Measurements from ENCODE around the gene GTSF1L.

The GTSF1L gene

DNA sequence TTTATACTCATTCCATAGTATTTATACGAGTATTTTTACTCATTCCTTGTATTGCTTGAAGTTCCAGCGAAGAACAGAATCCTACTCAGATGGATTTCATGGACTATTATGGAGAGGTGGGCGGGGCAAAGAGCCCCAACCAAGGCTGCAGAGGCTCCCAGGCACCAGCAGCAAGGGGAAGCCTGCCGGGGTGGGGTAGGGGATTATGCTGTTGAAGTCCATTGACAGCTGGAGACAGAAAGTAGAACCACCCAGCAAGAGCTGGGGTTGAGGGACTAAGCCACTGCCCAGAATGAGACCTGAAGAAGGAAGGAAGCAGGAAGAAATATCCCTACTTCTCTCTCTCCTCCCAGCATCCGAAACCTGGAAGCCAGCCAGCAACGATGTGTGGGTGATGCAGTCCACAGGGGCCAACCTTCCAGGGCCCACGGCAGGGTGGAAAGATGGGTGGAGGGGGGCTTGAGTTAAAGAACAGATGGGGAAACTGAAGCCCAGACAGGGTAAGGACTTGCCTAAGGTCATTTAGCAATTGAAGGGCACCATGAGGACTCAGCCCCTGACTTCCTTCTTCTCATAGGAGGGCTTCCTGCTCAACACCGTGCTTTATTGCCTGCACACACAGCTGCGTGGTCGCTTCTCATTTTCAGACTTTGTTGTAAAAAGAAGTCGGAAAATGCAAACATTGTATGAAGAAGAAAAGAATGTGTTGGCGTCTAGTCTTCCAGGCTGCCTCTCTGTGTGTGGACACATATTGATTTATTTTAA, 18.3 kb upstream of the GTSF1L start:
- DNase-seq: no peak

DNA sequence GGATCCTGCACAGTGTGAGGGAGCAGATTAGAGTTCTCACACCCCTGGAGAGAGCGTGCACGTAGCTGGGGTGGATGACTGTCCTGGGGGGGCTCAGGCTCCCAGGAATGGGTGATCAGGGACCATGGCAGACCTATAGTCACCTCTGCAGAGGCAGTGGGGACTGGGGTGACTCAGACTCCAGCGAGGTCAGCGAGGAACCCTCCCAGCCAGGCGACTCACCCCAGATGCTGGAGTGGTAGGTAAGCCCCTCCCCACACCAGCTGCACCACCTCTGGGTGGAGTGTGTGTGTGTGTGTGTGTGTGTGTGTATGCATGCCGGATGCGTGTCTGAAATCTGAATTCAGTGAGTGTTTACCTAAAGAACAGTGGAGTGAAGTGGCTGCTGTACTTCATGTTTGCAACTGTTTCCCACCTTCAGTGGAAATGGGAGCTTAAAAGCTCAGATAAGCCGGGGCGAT, 17.4 kb upstream of the GTSF1L start:
- no peak for DNase-seq

- no peak for DNase-seq
Measured at GRCh38 chr20:43740642-43741041, 13.8 kb upstream of the GTSF1L start.

GRCh38 chr20:43739148-43739749, 12.4 kb upstream of the GTSF1L start:
- no peak for DNase-seq

DNA sequence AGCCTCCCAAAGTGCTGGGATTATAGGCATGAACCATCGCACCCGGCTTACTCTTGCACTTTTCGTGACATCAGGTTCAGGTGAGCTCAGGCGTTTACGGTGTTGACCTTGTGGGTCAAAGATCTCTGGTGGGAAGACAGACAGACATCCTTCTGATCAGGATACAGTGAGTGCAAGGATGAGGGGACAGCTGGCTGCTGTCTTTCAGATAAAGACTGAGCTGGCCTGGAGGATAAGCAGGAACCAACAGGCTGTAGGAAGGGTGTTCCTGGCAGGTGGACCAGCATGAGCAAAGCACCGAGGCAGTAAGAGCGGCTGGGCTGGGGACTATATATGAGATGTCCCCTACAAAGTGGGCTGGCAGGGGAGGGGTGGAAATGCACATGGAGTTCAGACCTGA, 11.1 kb upstream of the GTSF1L start:
- DNase-seq: no peak

- peak; percentile 30 for DNase-seq
Measured at GRCh38 chr20:43736588-43737158, 9.9 kb upstream of the GTSF1L start.

GRCh38 chr20:43731927-43732326, 5.1 kb upstream of the GTSF1L start:
- no peak for DNase-seq

- no peak for DNase-seq
Measured at GRCh38 chr20:43731469-43731868, 4.7 kb upstream of the GTSF1L start.

DNA sequence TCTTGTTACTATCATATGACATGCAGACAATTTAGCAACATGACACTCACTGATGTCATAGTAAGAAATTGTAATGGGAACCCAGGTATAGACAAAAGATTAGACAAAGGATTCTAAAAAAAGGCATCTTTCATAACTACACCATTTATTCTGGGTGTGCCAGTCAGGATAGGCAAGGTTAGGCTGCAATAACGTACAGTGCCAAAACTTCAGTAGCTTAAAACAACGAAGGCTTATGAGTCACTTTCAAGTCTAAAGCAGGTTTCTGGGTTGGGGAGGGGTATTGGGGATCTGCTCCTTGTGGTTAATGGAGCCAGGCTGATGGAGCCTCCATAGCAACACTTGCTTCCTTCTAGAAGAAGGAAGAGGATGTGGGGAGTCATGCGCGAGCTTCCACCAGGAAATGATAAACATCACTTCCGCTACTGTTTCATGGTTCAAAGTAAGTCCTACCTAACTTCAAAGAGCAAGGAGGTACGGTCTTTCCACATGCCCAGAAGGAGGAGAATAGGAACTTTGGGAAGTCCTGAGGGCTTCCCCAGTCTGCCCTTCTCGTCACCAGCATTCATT, 2.0 kb upstream of the GTSF1L start:
- no peak for DNase-seq

DNA sequence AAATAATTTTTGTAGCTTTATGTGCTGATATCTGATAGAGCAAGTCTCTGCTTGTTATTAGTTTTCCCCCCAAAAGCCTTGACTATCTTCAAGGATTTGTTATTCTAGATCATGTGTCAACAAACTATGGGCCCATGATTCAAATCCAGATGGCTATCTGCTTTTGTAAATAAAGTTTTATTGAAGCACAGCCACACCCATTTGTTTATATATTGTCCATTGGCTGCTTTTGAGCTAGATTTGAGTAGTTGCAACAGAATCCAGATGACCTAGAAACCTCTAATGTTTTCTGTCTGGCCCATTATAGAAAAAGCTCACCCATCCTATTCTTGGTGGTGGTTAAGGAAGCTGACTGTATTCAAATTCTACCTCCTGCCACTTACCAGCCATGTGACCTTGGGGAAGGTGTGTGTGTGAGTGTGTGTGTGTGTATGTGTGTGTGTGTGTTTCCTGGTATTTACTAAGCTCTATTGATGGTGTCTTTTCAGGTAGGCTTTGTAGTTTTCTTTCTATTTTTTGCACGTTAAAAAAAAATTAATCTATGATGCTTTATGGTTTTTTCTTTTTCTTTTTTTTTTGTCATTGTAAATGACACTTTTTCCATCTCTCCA, 1.3 kb upstream of the GTSF1L start:
- DNase-seq: peak; percentile 61

GRCh38 chr20:43726333-43726732, 469 bp downstream of the GTSF1L start:
- no peak for DNase-seq

DNA sequence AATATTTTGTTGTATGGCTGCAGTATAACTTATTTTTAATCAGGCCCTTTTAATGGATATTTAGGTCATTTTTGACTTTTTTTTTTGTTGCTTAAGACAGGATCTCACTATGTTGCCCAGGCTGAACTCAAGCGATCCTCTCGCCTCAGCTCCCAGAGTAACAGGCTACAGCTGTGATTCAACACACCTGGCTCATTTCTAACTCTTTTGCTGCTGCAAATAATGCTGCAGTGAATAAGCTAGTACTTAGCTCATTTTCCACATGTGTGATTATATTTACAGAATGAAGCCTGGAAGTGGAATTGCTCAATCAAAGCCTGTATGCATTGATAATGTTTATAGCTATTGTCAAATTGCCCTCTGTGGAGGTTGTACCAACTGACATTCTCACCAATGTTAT, 1.1 kb downstream of the GTSF1L start:
- no peak for DNase-seq

DNA sequence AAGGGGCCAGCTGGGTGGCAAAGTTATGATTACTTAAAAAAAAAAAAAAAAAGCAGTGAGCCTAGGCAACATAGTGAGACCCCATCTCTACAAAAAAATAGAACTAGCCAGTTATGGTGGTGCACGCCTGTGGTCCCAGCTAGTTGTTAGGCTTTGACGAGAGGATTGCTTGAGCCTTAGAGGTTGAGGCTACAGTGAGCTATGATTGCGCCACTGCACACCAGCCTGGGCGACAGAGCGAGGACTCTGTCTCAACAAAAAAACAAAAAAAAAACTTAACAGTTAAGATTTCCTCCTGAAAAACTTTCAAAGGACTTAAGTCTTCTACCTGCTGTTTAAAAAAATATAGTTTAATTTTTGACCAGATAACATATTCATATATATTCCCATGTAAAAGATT, 2.4 kb downstream of the GTSF1L start:
- DNase-seq: no peak

- DNase-seq: no peak
Measured at GRCh38 chr20:43723735-43724134, 3.1 kb downstream of the GTSF1L start.

DNA sequence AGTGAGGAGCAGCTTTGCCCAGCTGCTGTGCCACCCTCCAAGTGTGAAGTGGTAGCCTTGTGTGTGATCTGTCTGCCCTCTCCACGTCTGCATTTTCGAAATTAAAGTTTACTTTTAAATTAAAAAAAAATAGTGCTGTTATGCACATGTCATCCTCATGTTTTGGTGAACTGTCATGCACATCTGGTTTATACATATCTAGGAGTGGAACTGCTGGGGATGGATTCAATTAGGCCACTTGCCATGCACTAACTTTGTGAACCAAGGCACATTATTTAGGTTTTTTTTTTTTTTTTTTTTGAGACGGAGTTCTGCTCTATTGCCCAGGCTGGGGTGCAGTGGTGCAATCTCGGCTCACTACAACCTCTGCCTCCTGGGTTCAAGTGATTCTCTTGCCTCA, 3.6 kb downstream of the GTSF1L start:
- DNase-seq: no peak

- DNase-seq: peak; percentile 64
Measured at GRCh38 chr20:43722153-43722505, 4.7 kb downstream of the GTSF1L start.

GRCh38 chr20:43721429-43722152, 5.2 kb downstream of the GTSF1L start:
- no peak for DNase-seq

GRCh38 chr20:43721097-43721428, 5.7 kb downstream of the GTSF1L start:
- no peak for DNase-seq

- DNase-seq: no peak
Measured at GRCh38 chr20:43720007-43720406, 6.8 kb downstream of the GTSF1L start.

- DNase-seq: no peak
Measured at GRCh38 chr20:43717616-43717995, 9.2 kb downstream of the GTSF1L start.

DNA sequence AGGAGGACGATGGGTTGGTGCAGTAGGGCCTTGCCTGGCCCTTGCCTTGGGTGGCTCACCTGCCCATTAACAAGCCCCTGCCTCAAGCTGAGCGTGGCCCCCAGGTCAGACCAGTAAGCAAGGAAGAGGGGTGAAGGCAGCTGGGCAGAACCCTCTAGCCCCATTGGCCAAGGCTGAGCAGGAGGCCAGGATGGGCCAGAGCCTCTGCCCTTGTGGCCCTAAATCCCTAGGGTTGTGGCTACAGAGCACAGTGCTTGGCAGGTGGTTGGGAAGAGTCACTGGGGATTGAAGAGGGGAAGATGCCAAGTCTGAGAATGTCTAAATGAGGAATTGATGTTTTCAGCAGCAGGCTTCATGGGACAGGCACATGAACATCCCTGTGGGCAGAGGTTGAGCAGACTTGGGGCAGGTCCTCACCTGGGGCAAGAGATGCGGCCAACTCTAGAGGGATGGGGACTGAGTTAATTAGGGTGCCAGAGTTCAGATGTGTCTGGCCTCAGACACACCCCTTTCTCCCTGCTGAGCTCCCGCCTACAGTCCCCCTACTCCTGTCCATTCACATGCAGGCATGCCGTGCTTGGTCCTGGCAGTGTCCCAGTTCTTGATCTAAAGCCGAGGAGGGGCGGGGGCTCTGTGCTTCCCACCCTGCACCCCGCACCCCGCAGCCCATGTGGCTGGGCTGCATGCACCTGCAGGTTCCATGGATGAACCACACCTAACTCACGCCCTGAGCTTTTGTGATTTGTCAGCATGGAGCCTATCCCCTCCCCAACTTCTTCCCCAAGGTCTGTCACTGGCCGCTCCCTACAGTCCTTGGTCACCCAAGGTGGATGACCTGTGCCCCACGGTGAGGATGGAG, 9.8 kb downstream of the GTSF1L start:
- DNase-seq: no peak

DNA sequence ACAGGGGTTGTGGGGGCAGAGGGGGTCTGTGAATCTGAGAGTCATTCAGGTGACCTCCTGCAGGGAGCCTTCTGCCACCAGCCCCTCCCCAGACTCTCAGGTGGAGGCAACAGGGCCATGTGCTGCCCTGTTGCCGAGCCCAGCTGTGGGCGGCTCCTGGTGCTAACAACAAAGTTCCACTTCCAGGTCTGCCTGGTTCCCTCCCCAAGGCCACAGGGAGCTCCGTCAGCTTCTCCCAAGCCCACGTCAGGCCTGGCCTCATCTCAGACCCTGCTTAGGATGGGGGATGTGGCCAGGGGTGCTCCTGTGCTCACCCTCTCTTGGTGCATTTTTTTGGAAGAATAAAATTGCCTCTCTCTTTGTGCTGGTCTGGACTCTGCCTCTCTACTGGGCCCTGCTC, 10.7 kb downstream of the GTSF1L start:
- DNase-seq: no peak

Data from CD4-positive, alpha-beta T cell treated with Interleukin-21 for 1 hour (primary cell).